ENCODE results near the gene ZNF200. TPM values are rescaled to one million over a fixed set of nuclear protein-coding genes. Genes with fewer than 3 reads are reported as not detected.
A peak's percentile ranks its signal among the peaks of the same experiment; 100 is the strongest.

The ZNF200 gene
- total and polyA plus RNA-seq, 2 of the 13 experiments (the other 11 are each of a cell fraction or from before 2014, with no cell fraction given), result 3.5 to 16.5 TPM

DNA sequence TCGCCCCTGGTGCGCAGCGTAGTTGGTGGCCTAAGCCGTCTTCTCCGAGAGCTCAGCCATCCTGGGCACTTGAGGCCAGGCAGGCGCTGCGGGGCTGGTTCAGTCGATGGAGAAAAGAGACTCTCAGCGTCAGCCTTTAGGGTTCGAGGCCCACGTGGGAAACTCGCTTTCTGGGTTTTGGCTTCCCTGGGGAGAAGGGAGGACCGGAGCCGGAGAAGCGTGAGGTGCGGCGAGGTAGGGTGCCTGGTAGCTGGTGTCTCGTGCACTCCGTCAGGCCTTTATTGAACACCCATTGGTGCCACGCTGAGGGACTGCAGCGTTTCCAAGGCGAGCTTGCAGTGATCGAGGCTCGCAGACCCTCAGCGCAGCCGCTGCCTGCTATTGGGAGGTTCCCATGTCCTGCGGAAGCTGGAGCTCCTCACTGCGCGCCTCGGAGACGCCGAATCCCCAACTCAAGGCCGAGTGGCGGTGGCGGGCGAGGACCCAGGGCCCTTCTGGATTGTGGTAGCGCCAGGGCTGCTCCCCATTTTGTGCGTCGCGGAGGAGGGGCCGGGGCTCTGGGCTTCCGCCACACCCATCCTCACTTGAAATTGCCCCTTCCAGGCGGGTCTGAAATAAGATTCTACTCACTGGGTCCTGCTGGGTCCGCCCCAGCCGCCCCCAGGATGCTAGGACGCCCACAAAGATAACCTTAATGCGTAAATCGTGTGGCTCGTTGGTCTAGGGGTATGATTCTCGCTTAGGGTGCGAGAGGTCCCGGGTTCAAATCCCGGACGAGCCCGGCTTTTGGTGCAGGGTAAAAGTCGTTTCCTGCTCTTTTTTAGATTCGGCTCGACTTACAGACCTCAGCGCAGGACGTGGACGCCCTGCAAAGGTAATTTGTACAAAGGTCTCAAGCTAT, 45.8 kb downstream of the ZNF200 start (continued):
- TF ChIP-seq ZNF841 (CRISPR knock-in tag; IDR thresholded peaks at IDR 0.05; ENCODE audit: borderline replicate concordance) (no peak), ZNF44 (CRISPR knock-in tag; IDR thresholded peaks at IDR 0.05) (peak; percentile 64; the same call in 1 of the 2 replicates), YEATS4 (CRISPR knock-in tag; IDR thresholded peaks at IDR 0.05; ENCODE audit: borderline replicate concordance) (no peak; the same call in 1 of the 2 replicates), ZNF136 (CRISPR knock-in tag; IDR thresholded peaks at IDR 0.05; ENCODE audit: low read depth) (no peak), ZNF614 (CRISPR knock-in tag; IDR thresholded peaks at IDR 0.05; ENCODE audit: borderline replicate concordance) (no peak), CHD4 (IDR thresholded peaks at IDR 0.05; ENCODE audit: borderline replicate concordance, low read length) (peak; percentile 44; the same call in 1 of the 2 replicates), RFXAP (CRISPR knock-in tag; IDR thresholded peaks at IDR 0.05; ENCODE audit: borderline replicate concordance) (0 out of 2 replicates have a peak, but pooled peaks have one; percentile 58), ZFP36L2 (CRISPR knock-in tag; IDR thresholded peaks at IDR 0.05) (no peak), AGO2 (optimal IDR thresholded peaks at IDR 0.05; ENCODE audit: low read depth, low read length) (no peak), ZNF547 (CRISPR knock-in tag; IDR thresholded peaks at IDR 0.05) (no peak; the same call in 1 of the 2 replicates), PCBP1 (IDR thresholded peaks at IDR 0.05; ENCODE audit: borderline replicate concordance, low read depth, low read length) (0 out of 2 replicates have a peak, but pooled peaks have one; percentile 23)
- TF ChIP-seq, protein P1, sequence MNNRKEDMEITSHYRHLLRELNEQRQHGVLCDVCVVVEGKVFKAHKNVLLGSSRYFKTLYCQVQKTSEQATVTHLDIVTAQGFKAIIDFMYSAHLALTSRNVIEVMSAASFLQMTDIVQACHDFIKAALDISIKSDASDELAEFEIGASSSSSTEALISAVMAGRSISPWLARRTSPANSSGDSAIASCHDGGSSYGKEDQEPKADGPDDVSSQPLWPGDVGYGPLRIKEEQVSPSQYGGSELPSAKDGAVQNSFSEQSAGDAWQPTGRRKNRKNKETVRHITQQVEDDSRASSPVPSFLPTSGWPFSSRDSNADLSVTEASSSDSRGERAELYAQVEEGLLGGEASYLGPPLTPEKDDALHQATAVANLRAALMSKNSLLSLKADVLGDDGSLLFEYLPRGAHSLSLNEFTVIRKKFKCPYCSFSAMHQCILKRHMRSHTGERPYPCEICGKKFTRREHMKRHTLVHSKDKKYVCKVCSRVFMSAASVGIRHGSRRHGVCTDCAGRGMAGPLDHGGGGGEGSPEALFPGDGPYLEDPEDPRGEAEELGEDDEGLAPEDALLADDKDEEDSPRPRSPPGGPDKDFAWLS (CRISPR knock-in tag; IDR thresholded peaks at IDR 0.05; ENCODE audit: borderline replicate concordance), result no peak
- TF ChIP-seq, protein P2, sequence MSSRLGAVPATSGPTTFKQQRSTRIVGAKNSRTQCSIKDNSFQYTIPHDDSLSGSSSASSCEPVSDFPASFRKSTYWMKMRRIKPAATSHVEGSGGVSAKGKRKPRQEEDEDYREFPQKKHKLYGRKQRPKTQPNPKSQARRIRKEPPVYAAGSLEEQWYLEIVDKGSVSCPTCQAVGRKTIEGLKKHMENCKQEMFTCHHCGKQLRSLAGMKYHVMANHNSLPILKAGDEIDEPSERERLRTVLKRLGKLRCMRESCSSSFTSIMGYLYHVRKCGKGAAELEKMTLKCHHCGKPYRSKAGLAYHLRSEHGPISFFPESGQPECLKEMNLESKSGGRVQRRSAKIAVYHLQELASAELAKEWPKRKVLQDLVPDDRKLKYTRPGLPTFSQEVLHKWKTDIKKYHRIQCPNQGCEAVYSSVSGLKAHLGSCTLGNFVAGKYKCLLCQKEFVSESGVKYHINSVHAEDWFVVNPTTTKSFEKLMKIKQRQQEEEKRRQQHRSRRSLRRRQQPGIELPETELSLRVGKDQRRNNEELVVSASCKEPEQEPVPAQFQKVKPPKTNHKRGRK (CRISPR knock-in tag; IDR thresholded peaks at IDR 0.05), result peak; percentile 39; the same call in 1 of the 2 replicates
- TF ChIP-seq, protein P3, sequence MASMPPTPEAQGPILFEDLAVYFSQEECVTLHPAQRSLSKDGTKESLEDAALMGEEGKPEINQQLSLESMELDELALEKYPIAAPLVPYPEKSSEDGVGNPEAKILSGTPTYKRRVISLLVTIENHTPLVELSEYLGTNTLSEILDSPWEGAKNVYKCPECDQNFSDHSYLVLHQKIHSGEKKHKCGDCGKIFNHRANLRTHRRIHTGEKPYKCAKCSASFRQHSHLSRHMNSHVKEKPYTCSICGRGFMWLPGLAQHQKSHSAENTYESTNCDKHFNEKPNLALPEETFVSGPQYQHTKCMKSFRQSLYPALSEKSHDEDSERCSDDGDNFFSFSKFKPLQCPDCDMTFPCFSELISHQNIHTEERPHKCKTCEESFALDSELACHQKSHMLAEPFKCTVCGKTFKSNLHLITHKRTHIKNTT (CRISPR knock-in tag; IDR thresholded peaks at IDR 0.05), result no peak
- TF ChIP-seq, protein P4, sequence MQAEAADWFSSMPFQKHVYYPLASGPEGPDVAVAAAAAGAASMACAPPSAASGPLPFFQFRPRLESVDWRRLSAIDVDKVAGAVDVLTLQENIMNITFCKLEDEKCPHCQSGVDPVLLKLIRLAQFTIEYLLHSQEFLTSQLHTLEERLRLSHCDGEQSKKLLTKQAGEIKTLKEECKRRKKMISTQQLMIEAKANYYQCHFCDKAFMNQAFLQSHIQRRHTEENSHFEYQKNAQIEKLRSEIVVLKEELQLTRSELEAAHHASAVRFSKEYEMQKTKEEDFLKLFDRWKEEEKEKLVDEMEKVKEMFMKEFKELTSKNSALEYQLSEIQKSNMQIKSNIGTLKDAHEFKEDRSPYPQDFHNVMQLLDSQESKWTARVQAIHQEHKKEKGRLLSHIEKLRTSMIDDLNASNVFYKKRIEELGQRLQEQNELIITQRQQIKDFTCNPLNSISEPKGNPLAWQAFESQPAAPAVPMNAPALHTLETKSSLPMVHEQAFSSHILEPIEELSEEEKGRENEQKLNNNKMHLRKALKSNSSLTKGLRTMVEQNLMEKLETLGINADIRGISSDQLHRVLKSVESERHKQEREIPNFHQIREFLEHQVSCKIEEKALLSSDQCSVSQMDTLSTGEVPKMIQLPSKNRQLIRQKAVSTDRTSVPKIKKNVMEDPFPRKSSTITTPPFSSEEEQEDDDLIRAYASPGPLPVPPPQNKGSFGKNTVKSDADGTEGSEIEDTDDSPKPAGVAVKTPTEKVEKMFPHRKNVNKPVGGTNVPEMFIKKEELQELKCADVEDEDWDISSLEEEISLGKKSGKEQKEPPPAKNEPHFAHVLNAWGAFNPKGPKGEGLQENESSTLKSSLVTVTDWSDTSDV (CRISPR knock-in tag; IDR thresholded peaks at IDR 0.05), result no peak

Data from HepG2 (cell line).